IMR-90 (cell line): ENCODE measurements around the gene SIK2.

Source experiments
- BHLHE40 ChIP-seq: fragments of 150-350 bp; IDR thresholded peaks from 2 replicates; pipeline ENCODE4 v1.6.1; 2016; ENCODE audit warnings: mild to moderate bottlenecking, low read depth, low read length
- CTCF ChIP-seq: conservative IDR thresholded peaks from 2 replicates; pipeline ENCODE4 v1.5.1; 2012; ENCODE audit warnings: mild to moderate bottlenecking, low read depth, low read length, improper control_type of control experiment
- ELK1 ChIP-seq: fragments of 150-350 bp; IDR thresholded peaks from 2 replicates; pipeline ENCODE4 v1.6.1; 2016; ENCODE audit warnings: low read depth, mild to moderate bottlenecking, low read length, moderate library complexity, borderline replicate concordance
- MAZ ChIP-seq: IDR thresholded peaks from 2 replicates; pipeline ENCODE4 v1.6.1; 2012; ENCODE audit warnings: low read depth, mild to moderate bottlenecking, low read length, improper control_type of control experiment, moderate library complexity, borderline replicate concordance
- NFE2L2 ChIP-seq: fragments of 150-350 bp; IDR thresholded peaks from 2 replicates; pipeline ENCODE4 v1.6.1; 2016; ENCODE audit warnings: low read depth, mild to moderate bottlenecking, low read length
- POLR2A ChIP-seq: IDR thresholded peaks from 2 replicates; pipeline ENCODE4 v1.6.1; 2012; ENCODE audit warnings: mild to moderate bottlenecking, low read depth, low read length
- RAD21 ChIP-seq: IDR thresholded peaks from 2 replicates; pipeline ENCODE4 v1.6.1; 2012; ENCODE audit warnings: low read length, improper control_type of control experiment
- RFX5 ChIP-seq: IDR thresholded peaks from 2 replicates; pipeline ENCODE4 v1.8.0; 2012; ENCODE audit warnings: low read depth, mild to moderate bottlenecking, low read length, moderate library complexity
- SMC3 ChIP-seq: fragments of 150-350 bp; IDR thresholded peaks from 2 replicates; pipeline ENCODE4 v1.6.1; 2016; ENCODE audit warnings: low read depth, mild to moderate bottlenecking, antibody characterized with exemption, low read length, moderate library complexity
- USF2 ChIP-seq: fragments of 150-350 bp; IDR thresholded peaks from 2 replicates; pipeline ENCODE4 v1.6.1; 2017; ENCODE audit warnings: mild to moderate bottlenecking, antibody characterized with exemption, low read length, low read depth

DNA sequence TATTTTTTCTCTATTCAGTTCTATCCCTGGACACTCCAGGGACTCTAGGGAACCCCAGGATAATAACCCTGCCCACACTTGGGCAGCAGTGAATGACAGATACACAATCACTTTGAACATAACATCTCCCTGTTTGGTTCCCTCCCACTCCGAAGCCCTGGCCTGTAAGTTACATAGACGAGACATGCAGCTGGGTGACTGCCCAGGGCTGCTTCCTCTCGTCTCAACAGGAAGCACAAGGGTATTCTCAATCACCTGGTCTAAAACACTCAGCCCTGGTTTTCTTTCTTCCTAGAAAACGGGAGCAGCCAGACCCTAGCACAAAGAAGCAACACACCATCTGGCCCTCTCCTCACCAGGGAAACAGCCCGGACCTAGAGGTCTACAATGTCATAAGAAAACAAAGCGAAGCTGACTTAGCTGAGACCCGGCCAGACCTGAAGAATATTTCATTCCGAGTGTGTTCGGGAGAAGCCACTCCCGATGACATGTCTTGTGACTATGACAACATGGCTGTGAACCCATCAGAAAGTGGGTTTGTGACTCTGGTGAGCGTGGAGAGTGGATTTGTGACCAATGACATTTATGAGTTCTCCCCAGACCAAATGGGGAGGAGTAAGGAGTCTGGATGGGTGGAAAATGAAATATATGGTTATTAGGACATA lies 42.3 kb upstream of the SIK2 start:
- TF ChIP-seq CTCF = no peak
- no peak for TF ChIP-seq USF2
- TF ChIP-seq RAD21 = no peak
- TF ChIP-seq RFX5 = no peak
- no peak for TF ChIP-seq BHLHE40
- no peak for TF ChIP-seq MAZ
- no peak for TF ChIP-seq ELK1
- TF ChIP-seq POLR2A = no peak
- TF ChIP-seq SMC3 = no peak
- no peak for TF ChIP-seq NFE2L2
